ENCODE results near the gene ODF2. TPM values are rescaled to one million over a fixed set of nuclear protein-coding genes. Genes with fewer than 3 reads are reported as not detected.
A peak's percentile ranks its signal among the peaks of the same experiment; 100 is the strongest.
"Not testable (repeated sequence)": the region's sequence is repeated elsewhere in the genome, so short reads cannot be mapped to it uniquely, and the experiment has no call there.

ODF2 gene
- total RNA-seq, 1 donor from 2014 or later: 45.0 TPM

DNA sequence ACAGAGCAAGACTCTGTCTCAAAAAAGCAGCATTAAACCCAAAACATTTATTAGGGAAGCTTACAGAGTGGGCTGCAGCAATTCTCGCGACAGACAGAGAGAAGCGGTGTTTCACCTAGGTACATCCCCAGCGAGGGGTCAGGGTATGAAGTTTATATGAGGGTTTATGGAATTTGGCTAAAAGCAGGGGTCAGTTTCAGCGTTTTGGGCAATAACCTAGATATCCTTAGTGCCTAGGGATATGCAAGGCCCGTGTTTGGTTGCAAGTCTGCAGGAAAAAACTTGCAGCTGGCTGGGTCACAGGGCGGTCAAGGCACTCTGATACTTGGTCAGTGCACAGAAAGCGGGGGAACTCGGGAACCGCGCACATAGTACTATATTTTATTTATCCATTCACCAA, 48.1 kb downstream of the ODF2 start:
- Mint-ChIP-seq H3K4me3 (ENCODE audit: low read depth) (peak overlapping the region; percentile 100), H3K27me3 (no peaks in the 10 kb centered on the region), H3K36me3 (ENCODE audit: insufficient read depth) (peaks cover 8% of the 10 kb centered on the region), H3K27ac (peak overlapping the region; percentile 69), H3K4me1 (ENCODE audit: low read depth) (peaks cover 8% of the 10 kb centered on the region), H3K9me3 (ENCODE audit: low read depth) (no peaks in the 10 kb centered on the region)
- no peak for DNase-seq (ENCODE audit: low spot score, unreplicated experiment)
- TF ChIP-seq, protein P1, sequence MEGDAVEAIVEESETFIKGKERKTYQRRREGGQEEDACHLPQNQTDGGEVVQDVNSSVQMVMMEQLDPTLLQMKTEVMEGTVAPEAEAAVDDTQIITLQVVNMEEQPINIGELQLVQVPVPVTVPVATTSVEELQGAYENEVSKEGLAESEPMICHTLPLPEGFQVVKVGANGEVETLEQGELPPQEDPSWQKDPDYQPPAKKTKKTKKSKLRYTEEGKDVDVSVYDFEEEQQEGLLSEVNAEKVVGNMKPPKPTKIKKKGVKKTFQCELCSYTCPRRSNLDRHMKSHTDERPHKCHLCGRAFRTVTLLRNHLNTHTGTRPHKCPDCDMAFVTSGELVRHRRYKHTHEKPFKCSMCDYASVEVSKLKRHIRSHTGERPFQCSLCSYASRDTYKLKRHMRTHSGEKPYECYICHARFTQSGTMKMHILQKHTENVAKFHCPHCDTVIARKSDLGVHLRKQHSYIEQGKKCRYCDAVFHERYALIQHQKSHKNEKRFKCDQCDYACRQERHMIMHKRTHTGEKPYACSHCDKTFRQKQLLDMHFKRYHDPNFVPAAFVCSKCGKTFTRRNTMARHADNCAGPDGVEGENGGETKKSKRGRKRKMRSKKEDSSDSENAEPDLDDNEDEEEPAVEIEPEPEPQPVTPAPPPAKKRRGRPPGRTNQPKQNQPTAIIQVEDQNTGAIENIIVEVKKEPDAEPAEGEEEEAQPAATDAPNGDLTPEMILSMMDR (IDR thresholded peaks at IDR 0.05; ENCODE audit: unreplicated experiment): no peak

DNA sequence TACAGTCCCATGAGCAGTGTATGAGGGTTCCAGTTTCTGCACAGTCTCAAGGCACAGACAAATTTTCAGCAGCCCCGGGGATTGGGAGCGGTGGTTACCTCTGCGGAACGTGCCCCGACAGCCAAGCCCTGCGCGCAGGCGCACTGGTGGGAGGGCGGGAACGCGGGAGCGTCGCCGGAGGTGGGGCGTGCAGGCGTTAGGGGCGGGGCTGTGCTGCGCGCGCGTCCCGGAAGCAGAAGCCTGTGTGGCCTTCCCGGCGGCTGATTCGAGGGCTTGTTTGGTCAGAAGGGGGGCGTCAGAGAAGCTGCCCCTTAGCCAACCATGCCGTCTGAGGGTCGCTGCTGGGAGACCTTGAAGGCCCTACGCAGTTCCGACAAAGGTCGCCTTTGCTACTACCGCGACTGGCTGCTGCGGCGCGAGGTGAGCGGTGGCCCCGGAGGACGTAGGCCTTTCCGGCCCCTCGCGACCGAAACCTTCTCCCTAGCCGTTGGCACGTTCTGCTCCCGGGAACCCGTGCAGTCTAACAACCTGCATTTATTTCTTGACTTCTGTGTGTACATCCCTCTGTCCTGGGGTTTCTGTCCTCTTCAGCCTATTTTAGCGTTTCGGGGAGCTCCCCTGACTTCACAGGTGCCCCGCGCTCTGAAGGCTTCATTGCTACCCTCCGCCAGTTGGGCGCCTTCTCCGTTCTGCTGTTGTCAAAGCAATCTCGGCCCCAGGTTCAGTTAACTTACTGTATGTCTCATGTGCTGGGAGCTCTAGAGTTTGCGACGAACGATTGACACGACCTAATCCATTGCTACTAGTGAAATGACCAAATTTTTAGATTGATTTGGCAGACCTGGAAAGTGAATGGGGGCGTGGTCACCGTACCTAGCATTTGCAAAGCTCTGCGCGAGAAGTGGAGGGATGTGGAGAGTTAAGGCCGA, 48.9 kb downstream of the ODF2 start, which contains the start of gene GLE1:
TSS of gene GLE1 (plus strand) at position 235 of the 929 bp plus-strand sequence. CDS start at position 322, 87 bp downstream.
- Mint-ChIP-seq H3K27me3 (no peaks in the 10 kb centered on the region), H3K4me1 (ENCODE audit: low read depth) (peaks cover 8% of the 10 kb centered on the region), H3K27ac (peak within 1 kb of the TSS; percentile 99), H3K36me3 (ENCODE audit: insufficient read depth) (peaks cover 6% of the 10 kb centered on the region), H3K9me3 (ENCODE audit: low read depth) (no peaks in the 10 kb centered on the region), H3K4me3 (ENCODE audit: low read depth) (peak within 1 kb of the TSS; percentile 100)
- peak; percentile 96 for DNase-seq (ENCODE audit: low spot score, unreplicated experiment)
- TF ChIP-seq, protein P1 (IDR thresholded peaks at IDR 0.05; ENCODE audit: unreplicated experiment): no peak

DNA sequence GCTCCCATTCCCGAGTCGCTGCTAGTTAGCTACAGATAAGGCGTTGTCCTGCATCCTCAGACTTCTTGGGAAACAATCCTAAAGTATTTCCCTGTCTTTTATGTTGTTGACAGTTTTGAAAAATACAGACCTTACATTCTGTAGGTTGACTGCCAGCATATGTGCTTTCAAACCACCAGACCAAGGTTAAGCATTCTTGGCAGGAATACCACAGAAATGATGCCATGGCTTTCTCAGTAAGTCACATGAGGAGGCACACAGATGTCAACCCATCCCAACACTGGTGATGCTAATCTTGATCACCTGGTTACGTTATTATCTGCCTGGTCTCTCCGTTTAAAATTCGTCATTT, 49.6 kb downstream of the ODF2 start:
- TF ChIP-seq, protein P1 (IDR thresholded peaks at IDR 0.05; ENCODE audit: unreplicated experiment): no peak
- no peaks in the 10 kb centered on the region for H3K9me3 Mint-ChIP-seq (ENCODE audit: low read depth)
- peaks cover 5% of the 10 kb centered on the region for H3K36me3 Mint-ChIP-seq (ENCODE audit: insufficient read depth)
- H3K4me1 Mint-ChIP-seq (ENCODE audit: low read depth): peaks cover 8% of the 10 kb centered on the region
- H3K4me3 Mint-ChIP-seq (ENCODE audit: low read depth): peak overlapping the region; percentile 100
- DNase-seq (ENCODE audit: low spot score, unreplicated experiment): no peak
- H3K27ac Mint-ChIP-seq: peak overlapping the region; percentile 99
- H3K27me3 Mint-ChIP-seq: no peaks in the 10 kb centered on the region

DNA sequence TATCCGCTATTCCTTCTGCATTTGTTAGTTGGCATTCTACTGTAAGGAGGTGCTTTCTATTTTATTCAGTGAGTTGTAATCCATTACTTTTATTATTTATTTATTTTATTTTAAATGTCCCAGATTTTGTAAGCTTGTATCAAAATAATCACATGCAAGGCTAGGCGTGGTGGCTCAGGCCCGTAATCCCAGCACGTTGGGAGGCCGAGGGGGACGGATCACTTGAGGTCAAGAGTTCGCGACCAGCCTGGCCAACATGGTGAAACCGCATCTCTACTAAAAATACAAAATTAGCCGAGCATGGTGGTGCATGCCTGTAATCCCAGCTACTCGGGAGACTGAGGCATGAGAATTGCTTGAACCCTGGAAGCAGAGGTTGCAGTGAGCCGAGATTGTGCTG, 50.1 kb downstream of the ODF2 start:
- not testable (repeated sequence) for H3K27ac Mint-ChIP-seq; DNase-seq (ENCODE audit: low spot score, unreplicated experiment); H3K27me3 Mint-ChIP-seq

DNA sequence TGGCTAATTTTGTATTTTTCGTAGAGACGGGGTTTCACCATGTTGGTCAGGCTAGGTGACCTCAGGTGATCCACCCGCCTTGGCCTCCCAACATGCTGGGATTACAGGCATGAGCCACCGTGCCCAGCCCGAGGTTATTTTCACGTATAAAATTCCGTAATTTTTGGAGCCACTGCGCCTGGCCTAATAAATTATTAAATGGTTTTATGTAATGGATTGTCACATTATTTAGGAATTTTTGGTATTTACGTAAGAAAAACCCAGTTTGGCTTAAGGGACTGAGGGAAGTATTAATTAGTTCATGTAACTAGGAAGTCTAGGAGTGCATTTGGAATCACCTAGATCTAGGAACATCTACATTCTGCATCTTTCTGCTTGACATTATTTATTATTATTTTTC, 57.0 kb downstream of the ODF2 start:
- H3K9me3 Mint-ChIP-seq (ENCODE audit: low read depth): no peaks in the 10 kb centered on the region

More for the DNA sequence above, 50.1 kb downstream of the ODF2 start:
- not testable (repeated sequence) for H3K9me3 Mint-ChIP-seq (ENCODE audit: low read depth); H3K36me3 Mint-ChIP-seq (ENCODE audit: insufficient read depth); H3K4me1 Mint-ChIP-seq (ENCODE audit: low read depth)
- peak overlapping the region; percentile 100 for H3K4me3 Mint-ChIP-seq (ENCODE audit: low read depth)

More for the DNA sequence above, 57.0 kb downstream of the ODF2 start:
- TF ChIP-seq, protein P1 (IDR thresholded peaks at IDR 0.05; ENCODE audit: unreplicated experiment): no peak
- Mint-ChIP-seq H3K27ac (no peak overlapping the region), H3K4me3 (ENCODE audit: low read depth) (no peak overlapping the region), H3K4me1 (ENCODE audit: low read depth) (no peaks in the 10 kb centered on the region), H3K36me3 (ENCODE audit: insufficient read depth) (peaks cover 16% of the 10 kb centered on the region), H3K27me3 (no peaks in the 10 kb centered on the region)
- no peak for DNase-seq (ENCODE audit: low spot score, unreplicated experiment)

Measured in progenitor cell of endocrine pancreas (in vitro differentiated cells).